Caki2 (cell line): ENCODE measurements around the gene CHMP5. TPM values are rescaled to one million over a fixed set of nuclear protein-coding genes. Genes with fewer than 3 reads are reported as not detected.
"Not testable (repeated sequence)": the region's sequence is repeated elsewhere in the genome, so short reads cannot be mapped to it uniquely, and the experiment has no call there.

ENCODE experiments used
- DNase-seq: peaks from one replicate; pipeline ENCODE4 v3.0.0-alpha.2; 2015; ENCODE audit warnings: low read depth
- in situ Hi-C: cut with HindIII; loops from 2 replicates; pipeline ENCODE4 v1.10.0; 2016; ENCODE audit warnings: low sequenced_read_pairs, low pct_unique_long_range_greater_than_20kb, mixed read lengths
- total RNA-seq: library from RNA; depleted of rRNA; stranded (reverse); fragments of >200 nt; shearing (Covaris generic); gene quantifications from 2 replicates; pipeline ENCODE4 v1.2.3, GENCODE V29; 2014; ENCODE audit warnings: low replicate concordance

The CHMP5 gene
- total RNA-seq, 1 experiment from 2014 or later, result 87.3 TPM

DNA sequence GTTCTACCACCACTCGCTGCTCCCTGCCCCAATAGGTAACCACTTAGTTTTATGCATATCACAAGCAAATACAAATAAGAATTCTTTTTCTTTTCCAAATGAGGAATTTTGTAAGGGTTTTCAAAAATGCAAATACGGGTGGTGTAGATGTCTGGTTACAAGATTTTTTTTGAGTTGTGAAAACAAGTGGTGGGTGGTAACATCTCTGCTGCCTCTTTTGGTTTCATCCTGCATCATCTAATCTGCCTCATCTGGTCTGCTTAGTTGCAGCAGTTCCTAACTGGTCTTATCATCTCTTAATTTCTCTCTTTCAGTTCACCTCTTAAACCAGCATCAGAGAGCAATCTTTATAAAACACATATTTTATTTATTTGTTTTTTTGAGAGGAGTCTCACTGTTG lies 30.7 kb downstream of the CHMP5 start:
- DNase-seq, result no peak
- in situ Hi-C loops, result no loop called here

DNA sequence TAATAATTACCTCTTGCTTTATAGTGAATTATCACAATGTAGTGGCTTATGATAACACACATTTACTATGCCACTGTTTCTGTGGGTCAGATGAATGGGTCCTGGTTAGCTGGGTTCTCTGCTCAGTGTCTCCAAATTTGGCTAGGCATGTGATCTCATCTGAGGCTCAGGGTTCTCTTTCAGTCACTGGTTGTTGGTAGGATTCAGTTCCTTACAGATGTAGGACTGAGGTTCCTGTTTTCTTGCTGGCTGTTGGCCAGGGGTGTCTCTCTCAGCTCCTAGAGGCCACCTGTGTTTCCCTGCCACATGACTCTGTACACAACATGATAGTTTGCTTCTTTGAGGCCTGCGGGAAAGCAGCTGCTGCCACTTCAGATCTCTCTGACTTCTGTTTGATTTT lies 32.6 kb downstream of the CHMP5 start:
- no peak for DNase-seq
- in situ Hi-C loops, result no loop called here

DNA sequence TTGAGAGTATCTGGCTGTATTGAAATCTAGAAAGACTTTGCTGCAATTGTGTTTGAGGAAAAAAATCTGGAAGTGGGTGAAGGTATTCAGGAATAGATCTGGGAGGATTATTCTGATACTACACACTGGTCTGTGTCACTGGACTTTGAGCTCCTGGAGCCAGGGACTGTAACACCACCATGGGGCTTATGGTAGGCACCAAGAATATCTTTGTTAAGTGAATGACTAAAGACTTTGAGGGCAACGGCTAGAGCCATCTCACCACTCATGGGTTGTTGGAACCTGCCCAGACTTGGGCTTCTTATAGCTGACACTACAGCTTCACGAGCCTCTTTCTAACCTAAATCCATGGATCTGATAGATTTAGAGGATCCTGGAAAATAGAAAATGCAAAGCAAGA lies 35.7 kb downstream of the CHMP5 start:
- in situ Hi-C loops, result no loop called here
- no peak for DNase-seq

DNA sequence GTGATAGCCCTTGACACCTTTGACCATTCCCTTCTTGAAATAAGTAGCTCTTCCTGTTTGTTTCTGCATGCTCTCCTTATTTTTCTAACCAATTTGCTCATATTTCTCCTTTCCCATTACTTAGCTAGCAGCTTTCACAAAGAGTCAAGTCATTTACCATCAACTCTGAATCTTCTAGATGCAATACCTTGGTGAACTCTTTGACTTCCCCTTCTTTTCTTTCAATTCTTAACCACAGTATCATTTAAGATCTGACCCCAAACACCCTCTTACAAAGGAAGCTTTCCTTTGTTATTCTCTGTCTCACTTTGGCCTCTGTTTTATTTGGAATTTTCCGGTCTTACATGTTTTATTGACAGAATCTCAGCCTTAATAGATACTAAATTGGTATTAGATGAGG lies 39.5 kb downstream of the CHMP5 start:
- no peak for DNase-seq
- in situ Hi-C loops, result no loop called here

DNA sequence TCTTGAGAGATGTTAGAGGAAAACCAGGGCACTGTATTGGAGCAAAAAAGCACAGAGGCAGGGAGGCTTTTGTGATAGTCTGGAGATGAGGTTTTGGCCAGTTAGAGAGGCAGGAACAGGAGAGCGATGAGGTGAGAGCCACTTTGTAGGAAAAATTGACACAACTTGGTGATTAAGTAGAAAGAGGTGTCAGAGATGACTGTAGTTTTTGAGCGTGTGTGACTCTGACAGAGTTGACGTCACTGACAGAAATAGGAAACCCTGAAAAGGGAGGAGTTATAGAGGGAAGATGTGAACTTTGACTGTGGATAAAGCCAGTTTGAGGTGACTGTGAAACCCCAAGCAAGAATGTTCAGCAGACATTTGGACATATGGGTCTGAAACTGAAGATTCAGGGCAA lies 41.2 kb downstream of the CHMP5 start:
- in situ Hi-C loops, result no loop called here
- no peak for DNase-seq

DNA sequence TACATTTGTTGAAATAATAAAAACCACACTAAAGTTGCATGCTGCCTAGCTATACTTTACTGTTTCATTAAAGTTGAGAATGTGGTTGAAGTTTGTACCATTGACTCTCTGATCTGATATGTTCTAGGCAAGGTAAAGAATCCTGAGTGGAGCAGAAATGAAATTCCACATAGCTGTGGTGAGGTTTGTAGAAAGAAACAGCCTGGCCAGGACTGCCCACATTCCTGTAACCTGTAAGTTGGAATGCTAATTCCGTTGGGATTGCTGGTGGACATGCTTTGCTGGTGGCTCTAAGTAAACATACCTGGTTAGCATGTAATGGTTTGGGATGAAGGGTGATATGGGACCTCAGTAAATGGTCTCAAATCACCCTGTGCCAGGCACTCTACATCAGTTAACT lies 42.2 kb downstream of the CHMP5 start:
- in situ Hi-C loops, result no loop called here
- no peak for DNase-seq

DNA sequence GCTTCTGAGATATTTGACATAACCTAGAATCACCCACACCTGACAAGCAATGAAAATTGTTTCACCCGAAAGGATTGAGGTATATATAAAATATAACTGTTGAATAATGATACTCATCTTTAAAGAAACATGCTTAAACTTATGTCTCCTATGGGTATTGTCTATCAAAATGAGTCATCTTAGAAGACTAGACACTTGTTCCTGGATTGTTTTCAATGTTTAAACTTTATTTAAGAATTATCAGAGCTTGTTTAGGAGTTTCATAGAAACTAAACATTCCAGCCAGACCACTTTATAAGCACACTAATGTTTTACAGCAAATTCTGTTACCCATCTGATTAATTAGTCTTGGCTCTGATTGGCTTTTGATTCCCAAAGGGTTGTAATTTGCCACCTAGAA lies 45.1 kb downstream of the CHMP5 start:
- in situ Hi-C loops, result no loop called here

DNA sequence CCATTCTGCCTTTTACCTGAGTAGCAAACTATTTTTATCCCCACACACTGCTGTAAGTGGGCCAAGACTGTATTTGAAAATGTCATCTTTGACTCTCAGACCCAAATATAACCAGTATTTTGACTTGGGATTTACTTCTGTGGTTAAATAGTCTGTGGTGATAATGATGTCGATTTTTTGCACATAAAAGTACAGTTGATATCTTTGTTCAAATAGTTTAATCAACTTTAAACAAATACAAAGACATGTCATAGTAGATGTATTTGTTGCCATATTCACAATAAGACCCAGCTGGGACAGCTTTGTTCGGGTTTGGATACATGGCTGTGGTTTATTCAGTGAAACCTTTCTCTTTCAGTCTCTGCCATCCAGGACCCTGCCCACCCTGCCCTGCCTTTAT lies 45.9 kb downstream of the CHMP5 start:
- DNase-seq, result no peak
- in situ Hi-C loops, result no loop called here

More for the DNA sequence above, 45.1 kb downstream of the CHMP5 start:
- DNase-seq, result no peak

DNA sequence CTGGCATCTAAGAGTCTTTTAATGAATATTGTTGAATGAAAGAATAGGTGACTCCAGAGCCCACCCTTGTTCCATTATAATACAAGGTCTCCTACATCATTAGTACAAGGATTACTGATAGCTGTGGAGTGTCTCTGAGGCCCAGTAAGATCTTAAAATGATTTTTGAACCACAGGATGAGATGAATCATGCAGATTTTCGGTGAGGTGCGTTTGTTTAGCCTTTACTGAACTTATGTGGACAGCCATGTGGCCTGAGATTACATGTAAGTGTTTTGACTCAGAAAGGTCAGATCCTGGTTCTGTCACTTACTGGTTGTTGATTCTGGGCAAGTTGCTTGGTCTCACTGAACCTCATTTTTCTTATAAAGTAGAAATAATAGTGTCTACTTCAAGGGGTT lies 47.1 kb downstream of the CHMP5 start:
- DNase-seq, result no peak
- in situ Hi-C loops, result no loop called here

DNA sequence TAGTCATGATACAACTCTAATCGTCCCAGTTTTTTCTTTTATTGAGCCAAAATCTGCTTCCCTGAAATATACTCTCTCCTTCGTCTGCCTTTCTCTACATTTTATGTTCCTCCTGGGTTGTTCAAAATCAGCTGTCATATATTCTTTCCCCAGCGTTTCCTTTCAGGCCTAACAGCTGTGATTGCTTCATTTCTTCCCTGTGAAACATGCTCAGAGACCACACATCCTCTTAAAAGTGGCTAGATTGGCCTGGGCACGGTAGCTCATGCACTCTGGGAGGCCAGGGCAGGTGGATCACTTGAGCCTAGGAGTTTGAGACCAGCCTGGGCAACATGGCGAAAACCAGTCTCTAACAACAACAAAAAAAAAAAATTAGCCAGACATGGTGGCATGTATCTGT lies 50.5 kb downstream of the CHMP5 start:
- no peak for DNase-seq
- in situ Hi-C loops, result no loop called here

DNA sequence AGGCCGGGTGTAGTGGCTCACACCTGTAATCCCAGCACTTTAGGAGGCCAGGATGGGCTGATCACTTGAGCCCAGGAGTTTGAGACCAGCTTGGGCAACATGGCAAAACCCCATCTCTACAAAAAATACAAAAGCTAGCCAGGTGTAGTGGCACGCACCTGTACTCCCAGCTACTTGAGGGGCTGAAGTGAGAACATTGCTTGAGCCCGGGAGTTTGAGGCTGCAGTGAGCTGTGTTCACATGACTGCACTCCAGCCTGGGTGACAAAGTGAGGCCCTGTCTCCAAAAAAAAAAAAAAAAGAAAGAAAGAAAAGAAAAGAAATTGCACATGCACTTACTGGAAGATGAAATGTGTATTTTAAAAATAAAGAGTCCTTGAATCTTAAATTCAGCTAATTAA lies 52.3 kb downstream of the CHMP5 start:
- in situ Hi-C loops, DNase-seq: not testable (repeated sequence)

DNA sequence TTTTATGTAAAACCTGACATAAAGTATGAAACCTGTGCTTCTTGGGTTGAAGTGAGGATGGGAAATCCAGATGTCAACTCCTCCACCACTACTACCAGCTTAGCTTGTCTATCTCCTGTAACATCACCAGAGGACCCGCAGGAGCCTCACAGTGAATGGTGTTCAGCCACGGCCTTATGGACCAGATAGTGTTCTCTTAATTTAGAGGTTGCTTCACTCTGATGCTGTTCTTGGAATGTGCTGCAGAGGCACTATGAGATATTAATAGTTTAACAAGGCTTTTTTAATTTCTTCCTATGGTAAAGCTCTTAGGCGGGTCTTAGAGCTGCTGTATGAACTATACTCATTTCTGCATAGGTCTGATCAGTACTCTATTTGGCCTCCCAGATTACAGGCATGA lies 53.4 kb downstream of the CHMP5 start:
- in situ Hi-C loops, result no loop called here
- no peak for DNase-seq

DNA sequence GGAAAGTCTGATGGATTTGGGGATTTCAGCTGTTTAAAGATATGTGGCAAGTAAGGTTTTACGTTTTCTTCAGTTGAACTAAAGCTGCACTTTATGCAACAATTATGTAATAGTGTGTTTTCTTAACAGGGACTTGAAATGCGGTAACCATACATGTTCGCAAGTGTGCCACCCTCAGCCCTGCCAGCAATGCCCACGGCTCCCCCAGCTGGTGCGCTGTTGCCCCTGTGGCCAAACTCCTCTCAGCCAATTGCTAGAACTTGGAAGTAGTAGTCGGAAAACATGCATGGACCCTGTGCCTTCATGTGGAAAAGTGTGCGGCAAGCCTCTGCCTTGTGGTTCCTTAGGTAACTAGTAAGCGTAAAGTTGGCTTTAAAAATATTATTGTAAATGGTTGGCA lies 53.9 kb downstream of the CHMP5 start:
- in situ Hi-C loops, result no loop called here
- no peak for DNase-seq

DNA sequence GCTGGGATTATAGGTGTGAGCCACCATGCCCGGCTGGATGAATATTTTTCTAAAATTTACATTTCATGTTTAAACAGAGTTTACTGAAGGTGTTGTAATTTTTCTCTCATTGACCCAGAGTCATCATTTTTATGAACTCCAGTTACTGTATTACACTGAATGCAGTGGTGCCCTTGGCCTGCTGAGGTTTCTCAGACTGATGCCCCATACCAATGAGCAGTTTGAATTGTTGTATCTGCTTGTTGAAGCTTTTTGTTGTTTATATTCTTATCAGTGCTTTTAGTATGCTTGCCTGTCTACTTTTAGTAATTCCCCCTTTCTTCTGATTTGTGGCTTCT lies 55.4 kb downstream of the CHMP5 start:
- DNase-seq, result no peak
- in situ Hi-C loops, result no loop called here

DNA sequence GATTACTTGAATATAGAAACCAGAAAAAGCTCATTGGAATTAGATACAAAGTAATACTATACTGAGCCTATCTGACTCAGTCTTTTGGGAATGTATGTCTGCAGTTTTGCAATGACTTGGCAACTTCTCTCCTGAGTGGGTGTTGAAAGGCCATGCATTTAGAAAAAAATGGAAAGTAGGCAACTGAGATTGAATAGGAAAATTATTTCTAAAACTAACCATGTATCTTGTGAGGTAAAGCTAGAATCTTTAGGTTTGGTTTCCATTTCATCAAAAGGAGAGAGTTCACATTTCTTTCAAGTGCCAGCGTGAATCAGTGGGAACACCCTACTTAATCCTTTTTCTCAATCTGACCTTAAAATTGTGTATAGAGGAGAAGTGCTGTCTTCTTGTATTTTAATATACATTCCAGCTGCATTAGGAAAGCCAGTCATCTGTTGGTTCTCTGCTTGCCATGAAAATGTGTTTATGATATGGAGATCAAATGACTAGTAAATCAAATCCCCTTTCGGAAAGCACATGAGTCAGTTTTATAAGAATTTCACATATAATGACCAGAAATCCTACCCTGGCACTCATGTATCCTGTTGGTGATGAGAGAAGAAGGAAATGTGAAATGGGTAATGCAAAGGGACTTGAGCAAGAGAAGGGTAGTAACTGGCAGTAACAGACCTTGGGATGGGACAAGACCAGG lies 55.9 kb downstream of the CHMP5 start:
- peak; percentile 74 for DNase-seq
- in situ Hi-C loops, result no loop called here

DNA sequence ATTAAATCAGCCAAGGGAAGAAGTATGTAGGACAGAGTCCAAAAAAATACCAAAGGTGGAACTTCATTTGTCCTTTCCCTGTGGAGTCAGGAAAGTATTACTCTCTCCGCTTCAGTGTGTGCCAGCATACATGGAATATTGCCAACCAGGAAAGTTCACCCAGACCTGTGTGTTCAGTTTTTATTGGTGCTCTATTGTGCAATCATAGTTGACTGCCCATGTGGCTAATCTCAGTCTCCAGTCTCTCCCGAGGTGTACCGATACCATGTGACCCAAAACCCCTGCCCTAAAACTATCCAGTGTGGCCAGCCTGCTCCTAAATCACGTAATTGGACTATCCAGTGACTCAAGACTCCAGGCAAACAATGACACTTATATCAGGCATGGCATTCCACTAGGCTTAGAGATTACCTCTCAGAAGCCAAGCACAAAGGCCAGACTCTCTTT lies 64.3 kb downstream of the CHMP5 start:
- peak; percentile 98 for DNase-seq
- in situ Hi-C loops, result no loop called here

DNA sequence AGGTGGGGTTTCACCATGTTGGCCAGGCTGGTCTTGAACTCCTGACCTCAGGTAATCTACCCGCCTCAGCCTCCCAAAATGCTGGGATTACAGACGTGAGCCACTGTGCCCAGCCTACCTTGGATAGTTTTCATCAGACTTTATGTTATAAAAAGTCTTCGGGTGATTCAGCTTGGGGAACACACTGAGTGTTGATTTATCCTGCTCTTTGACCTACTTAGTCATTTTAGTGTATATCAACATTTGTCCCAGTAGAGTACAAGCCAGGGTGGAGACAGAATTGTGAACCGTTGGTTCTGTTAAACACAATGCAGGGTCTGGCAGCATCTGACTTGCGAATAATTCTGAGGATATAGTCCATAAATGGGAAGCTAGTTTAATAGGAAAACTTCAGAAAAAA lies 65.1 kb downstream of the CHMP5 start:
- peak; percentile 55 for DNase-seq

DNA sequence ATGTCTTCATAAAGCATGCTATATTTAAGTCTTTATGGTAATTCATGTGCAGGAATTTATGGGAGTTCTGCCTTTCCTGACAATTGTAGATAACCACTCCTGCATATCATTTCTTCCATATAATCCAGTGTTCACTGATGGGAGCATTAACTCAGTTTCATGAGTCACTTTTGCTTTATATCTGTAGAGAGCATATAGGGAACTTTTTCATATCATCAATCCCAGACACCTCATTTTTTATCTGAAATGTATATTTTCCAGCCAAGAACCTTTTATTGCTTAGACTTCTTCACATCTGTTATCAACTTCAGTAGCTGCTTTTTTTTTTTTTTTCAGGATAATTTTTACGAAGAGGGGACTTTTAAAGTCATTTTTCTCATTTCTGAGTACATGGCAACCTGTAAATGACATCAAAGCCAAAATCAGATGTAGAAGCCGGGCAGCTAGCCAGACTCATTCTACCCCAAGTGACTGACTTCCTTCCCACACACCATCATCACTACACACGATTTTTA lies 66.6 kb downstream of the CHMP5 start:
- DNase-seq, result no peak
- in situ Hi-C loops, result no loop called here

More for the DNA sequence above, 65.1 kb downstream of the CHMP5 start:
- in situ Hi-C loops, result no loop called here
